Keratinocyte (primary cell): Measurements from ENCODE around the gene WASF2. TPM values are rescaled to one million over a fixed set of nuclear protein-coding genes. Genes with fewer than 3 reads are reported as not detected.

Experiments
- DNase-seq: peaks from one replicate; pipeline ENCODE4 v3.0.0-alpha.2; 2011; ENCODE audit warnings: low read depth, missing footprints, low spot score
- FAIRE-seq: peaks from 2 replicates; lab custom pipeline; 2011; peaks lifted over from hg19 to GRCh38; lab: Jason Lieb, UNC
- H2AFZ ChIP-seq: 2 replicates; pipeline ENCODE4 v1.6.0; 2012; ENCODE audit warnings: low read length, control low read depth, inconsistent platforms; ENCODE audit not compliant: control insufficient read depth
- H3K27ac ChIP-seq: 2 replicates; pipeline ENCODE4 v1.5.1; 2011; ENCODE audit warnings: low read length; ENCODE audit not compliant: control insufficient read depth, insufficient read depth
- H3K27me3 ChIP-seq: 3 replicates; pipeline ENCODE4 v1.6.0; 2011; ENCODE audit warnings: low read length; ENCODE audit not compliant: control insufficient read depth, insufficient read depth; ENCODE audit errors: extremely low read depth
- H3K36me3 ChIP-seq, 2 experiments: 2 replicates in 1 of 2; 3 replicates in 1 of 2; pipeline ENCODE4 v1.5.1; 2011; ENCODE audit warnings: low read length in 2 of 2, mild to moderate bottlenecking in 1 of 2; ENCODE audit not compliant: control insufficient read depth in 2 of 2, insufficient read depth in 2 of 2; ENCODE audit errors: extremely low read depth in 1 of 2
- H3K4me1 ChIP-seq: 3 replicates; pipeline ENCODE4 v1.5.1; 2011; ENCODE audit warnings: low read length; ENCODE audit not compliant: control insufficient read depth, insufficient read depth; ENCODE audit errors: extremely low read depth
- H3K4me2 ChIP-seq: 3 replicates; pipeline ENCODE4 v1.6.0; 2011; ENCODE audit warnings: low read depth, low read length; ENCODE audit not compliant: control insufficient read depth, insufficient read depth; ENCODE audit errors: extremely low read depth
- H3K4me3 ChIP-seq, 3 experiments: fragments of 200-600 bp in 1 of 3; sonication (generic) in 1 of 3; 2 replicates in 2 of 3; 3 replicates in 1 of 3; pipeline ENCODE4 v1.5.1; 2011 to 2016; ENCODE audit warnings: low read length in 3 of 3, mild to moderate bottlenecking in 3 of 3, control low read depth in 2 of 3, inconsistent platforms in 1 of 3, low read depth in 1 of 3, mixed read lengths in 1 of 3, mixed run types in 1 of 3, moderate library complexity in 1 of 3; ENCODE audit not compliant: control insufficient read depth in 2 of 3, insufficient read depth in 2 of 3; ENCODE audit errors: extremely low read depth in 1 of 3
- H3K79me2 ChIP-seq: 2 replicates; pipeline ENCODE4 v1.6.0; 2012; ENCODE audit warnings: low read length; ENCODE audit not compliant: control insufficient read depth, insufficient read depth
- H3K9ac ChIP-seq: 3 replicates; pipeline ENCODE4 v1.6.0; 2011; ENCODE audit warnings: low read length; ENCODE audit not compliant: control insufficient read depth, insufficient read depth; ENCODE audit errors: extremely low read depth
- H3K9me1 ChIP-seq: 3 replicates; pipeline ENCODE4 v1.6.0; 2011; ENCODE audit warnings: low read length; ENCODE audit not compliant: control insufficient read depth, insufficient read depth; ENCODE audit errors: extremely low read depth
- H3K9me3 ChIP-seq: 2 replicates; pipeline ENCODE4 v1.5.1; 2012; ENCODE audit warnings: low read depth, low read length; ENCODE audit not compliant: control insufficient read depth
- H4K20me1 ChIP-seq: 3 replicates; pipeline ENCODE4 v1.6.0; 2011; ENCODE audit warnings: low read length; ENCODE audit not compliant: control insufficient read depth, insufficient read depth; ENCODE audit errors: extremely low read depth
- CTCF ChIP-seq, 3 experiments: IDR thresholded peaks in 1 of 3; conservative IDR thresholded peaks in 1 of 3; optimal IDR thresholded peaks in 1 of 3; 2 replicates in 2 of 3; 3 replicates in 1 of 3; pipeline versions ENCODE3 to v1.5.1; 2011; ENCODE audit warnings: low read length in 3 of 3, mild to moderate bottlenecking in 3 of 3, moderate library complexity in 2 of 3, control low read depth in 1 of 3, inconsistent platforms in 1 of 3; ENCODE audit not compliant: insufficient read depth in 2 of 3; ENCODE audit errors: extremely low read depth in 1 of 3
- EZH2 ChIP-seq: IDR thresholded peaks from one replicate; pipeline ENCODE4 v1.6.1; 2012; ENCODE audit warnings: inconsistent platforms, mild to moderate bottlenecking, low read length, moderate library complexity
- dilution Hi-C: fragments of 300-500 bp; cut with MboI; formaldehyde crosslinking; loops from one replicate; pipeline ENCODE4 v1.7.0; 2020; ENCODE audit warnings: low sequenced_read_pairs; ENCODE audit not compliant: extremely low pct_ligation_motif_present
- polyA plus RNA-seq, 5 experiments: library from polyadenylated mRNA; depleted of rRNA in 3 of 5; stranded (reverse) in 3 of 5; stranded (forward) in 1 of 5; unstranded in 1 of 5; fragments of >200 nt; gene quantifications; 1 replicate in 1 of 5; 2 replicates in 3 of 5; 3 replicates in 1 of 5; pipeline versions ENCODE4 v1.2.1 to v1.2.3, GENCODE V29; 2011 to 2012; ENCODE audit warnings: missing spikeins in 2 of 5, low read depth in 1 of 5, low replicate concordance in 1 of 5

The WASF2 gene
- polyA plus RNA-seq, 1 donor (not counting 4 experiments of a cell fraction or from before 2014, with no cell fraction given): 42.9 TPM

- TF ChIP-seq EZH2: no peak
- TF ChIP-seq CTCF (optimal IDR thresholded peaks at IDR 0.05 in 1 of 3, IDR thresholded peaks at IDR 0.05 in 1 of 3, conservative IDR thresholded peaks at IDR 0.05 in 1 of 3; ENCODE audit: extremely low read depth in 1 of 3, insufficient read depth in 2 of 3, low read length in 3 of 3): no peak
- no peak within 1 kb of the TSS for H3K4me2 ChIP-seq
- no peaks in the 10 kb centered on the region for H3K36me3 ChIP-seq
- no peak within 1 kb of the TSS for H3K4me3 ChIP-seq
- no peaks in the 10 kb centered on the region for H3K79me2 ChIP-seq
- no peak within 1 kb of the TSS for H3K9ac ChIP-seq
- no peak for FAIRE-seq
- dilution Hi-C loops: no loop called here
- no peaks in the 10 kb centered on the region for H3K9me3 ChIP-seq
- H3K4me1 ChIP-seq: peaks cover 16% of the 10 kb centered on the region
- H3K9me1 ChIP-seq: no peaks in the 10 kb centered on the region
- no peaks in the 10 kb centered on the region for H4K20me1 ChIP-seq
- H3K27me3 ChIP-seq: no peaks in the 10 kb centered on the region
- H2AFZ ChIP-seq: no peak within 1 kb of the TSS
- H3K27ac ChIP-seq: no peak within 1 kb of the TSS
- DNase-seq: no peak
Measured at GRCh38 chr1:27374362-27375086, 115.4 kb downstream of the WASF2 start, which contains the start of gene FCN3. TSS of gene FCN3 (minus strand) at chr1:27374824. CDS start at chr1:27374818, 6 bp downstream.

DNA sequence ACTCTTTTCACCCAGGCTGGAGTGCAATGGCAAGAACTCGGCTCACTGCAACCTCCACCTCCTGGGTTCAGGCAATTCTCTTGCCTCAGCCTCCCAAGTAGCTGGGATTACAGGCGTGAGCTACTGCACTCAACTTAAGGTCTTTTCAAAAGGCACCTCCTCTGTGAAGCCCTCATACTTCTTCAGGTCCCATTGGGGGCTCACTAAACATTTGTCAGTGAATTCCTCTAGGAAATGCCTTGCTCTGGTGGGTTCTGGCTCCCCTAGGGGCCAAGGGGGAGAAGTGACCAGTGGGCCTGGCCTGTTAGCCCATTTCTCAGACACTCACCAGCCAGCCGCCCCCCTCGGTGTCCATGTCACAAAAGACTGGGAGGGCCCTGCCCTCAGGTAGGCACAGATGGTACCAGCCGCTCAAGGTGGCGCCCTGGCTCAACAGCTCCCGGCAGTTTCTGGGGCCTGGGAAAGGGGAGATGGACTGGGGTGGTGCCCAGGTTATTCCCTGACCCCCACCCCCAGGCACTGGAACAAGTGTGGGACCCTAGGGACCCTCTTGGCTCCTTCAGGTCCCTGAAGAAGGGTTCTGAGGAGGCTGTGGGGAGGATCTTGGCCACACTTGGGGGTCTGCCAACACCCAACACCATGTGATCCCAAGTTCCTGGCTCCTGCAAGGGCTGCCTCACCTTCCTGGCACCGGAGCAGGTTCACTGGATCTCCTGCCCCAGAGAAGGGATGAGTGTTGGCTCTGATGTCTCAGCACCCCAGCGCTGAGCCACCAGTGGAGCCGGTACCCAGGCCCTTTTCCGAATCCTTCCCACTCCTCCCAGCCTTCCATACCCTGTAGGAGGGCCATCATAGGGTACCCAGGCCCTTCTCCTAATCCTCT is 116.9 kb downstream of the WASF2 start:
- no peaks in the 10 kb centered on the region for H4K20me1 ChIP-seq
- DNase-seq: no peak
- H3K9ac ChIP-seq: no peak overlapping the region
- H3K4me1 ChIP-seq: peaks cover 15% of the 10 kb centered on the region
- no peaks in the 10 kb centered on the region for H3K9me1 ChIP-seq
- H3K79me2 ChIP-seq: no peaks in the 10 kb centered on the region
- H3K27ac ChIP-seq: no peak overlapping the region
- no peak overlapping the region for H3K4me2 ChIP-seq
- FAIRE-seq: no peak
- no peaks in the 10 kb centered on the region for H3K27me3 ChIP-seq
- H2AFZ ChIP-seq: no peak overlapping the region
- no peak overlapping the region for H3K4me3 ChIP-seq
- no peaks in the 10 kb centered on the region for H3K36me3 ChIP-seq
- dilution Hi-C loops: no loop called here
- TF ChIP-seq EZH2: no peak
- TF ChIP-seq CTCF (optimal IDR thresholded peaks at IDR 0.05 in 1 of 3, IDR thresholded peaks at IDR 0.05 in 1 of 3, conservative IDR thresholded peaks at IDR 0.05 in 1 of 3; ENCODE audit: extremely low read depth in 1 of 3, insufficient read depth in 2 of 3, low read length in 3 of 3): peak; percentile 13 to 47 (median 14)
- no peaks in the 10 kb centered on the region for H3K9me3 ChIP-seq
